GM12878 (cell line): ENCODE results near the gene CATSPERD. TPM values are rescaled to one million over a fixed set of nuclear protein-coding genes. Genes with fewer than 3 reads are reported as not detected.
A peak's percentile ranks its signal among the peaks of the same experiment; 100 is the strongest.

Experiments
- BCLAF1 ChIP-seq: fragments of 450-650 bp; IDR thresholded peaks from 2 replicates; pipeline ENCODE4 v1.6.1; 2017; ENCODE audit warnings: antibody characterized with exemption, mild to moderate bottlenecking, moderate library complexity
- BRCA1 ChIP-seq: IDR thresholded peaks from 2 replicates; pipeline ENCODE4 v1.6.1; 2011; ENCODE audit warnings: low read depth, low read length, improper control_type of control experiment
- CBFB ChIP-seq: IDR thresholded peaks from 2 replicates; pipeline ENCODE4 v1.6.1; 2016; ENCODE audit warnings: antibody characterized with exemption, low read depth
- E2F4 ChIP-seq: IDR thresholded peaks from 2 replicates; pipeline ENCODE4 v1.6.1; 2012; ENCODE audit warnings: low read depth, low read length, improper control_type of control experiment
- E2F8 ChIP-seq: fragments of 450-650 bp; IDR thresholded peaks from 2 replicates; pipeline ENCODE4 v1.6.1; 2018; ENCODE audit warnings: mild to moderate bottlenecking, low read depth, moderate library complexity; ENCODE audit not compliant: partially characterized antibody
- FOXM1 ChIP-seq: IDR thresholded peaks from 2 replicates; pipeline ENCODE4 v1.6.1; 2012; ENCODE audit warnings: low read depth, mild to moderate bottlenecking, inconsistent platforms, low read length, moderate library complexity
- KDM1A ChIP-seq: fragments of 200-600 bp; sonication (generic); IDR thresholded peaks from 2 replicates; pipeline ENCODE4 v1.6.1; 2016; ENCODE audit warnings: borderline replicate concordance
- MTA2 ChIP-seq: fragments of 450-650 bp; IDR thresholded peaks from 2 replicates; pipeline ENCODE4 v1.6.1; 2016; ENCODE audit warnings: low read depth, mild to moderate bottlenecking, moderate library complexity
- PML ChIP-seq: IDR thresholded peaks from 2 replicates; pipeline ENCODE4 v1.6.1; 2012; ENCODE audit warnings: low read length, inconsistent platforms
- RBBP5 ChIP-seq: fragments of 200-600 bp; sonication (generic); conservative IDR thresholded peaks from 2 replicates; pipeline ENCODE4 v1.6.1; 2016
- RELB ChIP-seq: fragments of 450-650 bp; IDR thresholded peaks from 2 replicates; pipeline ENCODE4 v1.6.1; 2017; ENCODE audit warnings: low read depth, mild to moderate bottlenecking, moderate library complexity
- SREBF1 ChIP-seq: IDR thresholded peaks from 2 replicates; pipeline ENCODE4 v1.6.1; 2012; ENCODE audit warnings: mild to moderate bottlenecking, low read length
- YY1 ChIP-seq: IDR thresholded peaks from 2 replicates; pipeline ENCODE4 v1.6.1; 2011; ENCODE audit warnings: low read depth, mild to moderate bottlenecking, low read length
- ZBTB40 ChIP-seq: fragments of 450-650 bp; IDR thresholded peaks from 2 replicates; pipeline ENCODE4 v1.6.1; 2016; ENCODE audit warnings: mild to moderate bottlenecking, moderate library complexity, borderline replicate concordance
- polyA plus RNA-seq, 11 experiments: library from polyadenylated mRNA; depleted of rRNA in 4 of 11; unstranded in 6 of 11; stranded (reverse) in 5 of 11; fragments of >200 nt; fragmentation: Nextera tagmentation in 4 of 11; fragmentation: Illumina TruSeq in 1 of 11; extraction: Ambion mirVana in 4 of 11; extraction: Trizol in 1 of 11; gene quantifications; 1 replicate in 1 of 11; 2 replicates in 10 of 11; pipeline versions ENCODE4 v1.2.1 to v1.2.3, GENCODE V29; 2011 to 2016; ENCODE audit warnings: inconsistent platforms in 2 of 11, missing spikeins in 2 of 11, low read depth in 1 of 11
- total RNA-seq, 4 experiments: library from RNA; depleted of rRNA in 3 of 4; stranded (reverse); fragments of >200 nt in 3 of 4; fragmentation: Illumina TruSeq in 1 of 4; extraction: Trizol in 1 of 4; gene quantifications; 2 replicates each; pipeline versions ENCODE4 v1.2.1 to v1.2.3, GENCODE V29; 2013 to 2021

The CATSPERD gene
- total and polyA plus RNA-seq, 10 of the 15 experiments (the other 5 are each of a cell fraction or from before 2014, with no cell fraction given) = 0.02 to 0.38 (median 0.11) TPM; not detected in 5

GRCh38 chr19:5680437-5681368 lies 39.7 kb upstream of the CATSPERD start, which contains the start of the genes HSD11B1L and MICOS13 (continued):
- TF ChIP-seq YY1 (peak; percentile 91), E2F4 (no peak), RBBP5 (no peak), PML (no peak; the same call in 1 of the 2 replicates), FOXM1 (no peak), E2F8 (no peak), KDM1A (no peak), RELB (peak; percentile 55; the same call in 1 of the 2 replicates), MTA2 (no peak), BCLAF1 (no peak), CBFB (peak; percentile 84), ZBTB40 (peak; percentile 90), BRCA1 (no peak), SREBF1 (peak; percentile 92)
